Loucy (cell line): Measurements from ENCODE around the gene PPP1R15A.
"Not testable (repeated sequence)": the region's sequence is repeated elsewhere in the genome, so short reads cannot be mapped to it uniquely, and the experiment has no call there.

Source experiments
- H2AFZ ChIP-seq: fragments of 200-600 bp; sonication (generic); 2 replicates; pipeline ENCODE4 v1.6.0; 2016; ENCODE audit warnings: antibody characterized with exemption, mild to moderate bottlenecking, low read length, moderate library complexity
- H3F3A ChIP-seq: fragments of 200-600 bp; 2 replicates; pipeline ENCODE4 v1.6.0; 2016; ENCODE audit warnings: antibody characterized with exemption, low read depth, mild to moderate bottlenecking
- H3K27me3 ChIP-seq: fragments of 200-600 bp; sonication (generic); 2 replicates; pipeline ENCODE4 v1.6.1; 2014; ENCODE audit warnings: low read length, mild to moderate bottlenecking; ENCODE audit not compliant: insufficient read depth, poor library complexity, severe bottlenecking
- H3K36me3 ChIP-seq: fragments of 200-600 bp; sonication (generic); 2 replicates; pipeline ENCODE4 v1.6.1; 2016; ENCODE audit warnings: low read length; ENCODE audit not compliant: insufficient read depth
- H3K4me1 ChIP-seq: fragments of 200-600 bp; sonication (generic); 2 replicates; pipeline ENCODE4 v1.5.1; 2014; ENCODE audit warnings: low read length, mild to moderate bottlenecking; ENCODE audit not compliant: insufficient read depth, poor library complexity, severe bottlenecking
- H3K4me2 ChIP-seq: fragments of 200-600 bp; sonication (generic); 2 replicates; pipeline ENCODE4 v1.6.0; 2014; ENCODE audit warnings: antibody characterized with exemption, low read length, low read depth, mild to moderate bottlenecking; ENCODE audit not compliant: poor library complexity, severe bottlenecking
- H3K4me3 ChIP-seq: fragments of 200-600 bp; sonication (generic); 2 replicates; pipeline ENCODE4 v1.5.1; 2014; ENCODE audit warnings: low read length, mild to moderate bottlenecking, mixed read lengths; ENCODE audit not compliant: poor library complexity, severe bottlenecking
- H3K79me2 ChIP-seq: fragments of 200-600 bp; sonication (generic); 2 replicates; pipeline ENCODE4 v1.6.1; 2014; ENCODE audit warnings: low read length; ENCODE audit not compliant: insufficient read depth
- H3K9ac ChIP-seq: fragments of 200-600 bp; sonication (generic); 2 replicates; pipeline ENCODE4 v1.6.0; 2014; ENCODE audit warnings: mild to moderate bottlenecking, low read depth, low read length, moderate library complexity; ENCODE audit not compliant: poor library complexity, severe bottlenecking
- H3K9me2 ChIP-seq: fragments of 200-600 bp; sonication (generic); replicated peaks from 2 replicates; pipeline ENCODE4 v1.6.1; 2016; ENCODE audit warnings: low read depth, low read length, mixed read lengths
- H3K9me3 ChIP-seq: fragments of 200-600 bp; sonication (generic); 2 replicates; pipeline ENCODE4 v1.6.1; 2014; ENCODE audit warnings: mild to moderate bottlenecking, antibody characterized with exemption, low read length, low read depth; ENCODE audit not compliant: insufficient read depth
- H4K20me1 ChIP-seq: fragments of 200-600 bp; sonication (generic); 2 replicates; pipeline ENCODE4 v1.6.0; 2014; ENCODE audit warnings: antibody characterized with exemption, low read length, mild to moderate bottlenecking; ENCODE audit not compliant: insufficient read depth, poor library complexity, severe bottlenecking
- CTCF ChIP-seq: fragments of 200-600 bp; sonication (generic); conservative IDR thresholded peaks from 2 replicates; pipeline ENCODE4 v1.5.1; 2014; ENCODE audit warnings: mild to moderate bottlenecking, antibody characterized with exemption, low read length
- EZH2phosphoT487 ChIP-seq: fragments of 200-600 bp; IDR thresholded peaks from 2 replicates; pipeline ENCODE4 v1.6.1; 2018; ENCODE audit warnings: antibody characterized with exemption, mild to moderate bottlenecking, moderate library complexity, borderline replicate concordance

Gene PPP1R15A

GRCh38 chr19:48877855-48878195, 5.6 kb downstream of the PPP1R15A start:
- peaks cover 23% of the 10 kb centered on the region; the same call in 1 of the 2 replicates for H3K79me2 ChIP-seq
- no peak overlapping the region for H2AFZ ChIP-seq
- no peak overlapping the region for H3K9ac ChIP-seq
- no peaks in the 10 kb centered on the region for H3K9me3 ChIP-seq
- TF ChIP-seq CTCF (no peak), EZH2phosphoT487 (no peak)
- H3K4me2 ChIP-seq, result no peak overlapping the region
- no peaks in the 10 kb centered on the region for H3F3A ChIP-seq
- no peaks in the 10 kb centered on the region for H3K27me3 ChIP-seq
- peaks cover 19% of the 10 kb centered on the region for H4K20me1 ChIP-seq
- H3K4me1 ChIP-seq, result peaks cover 27% of the 10 kb centered on the region
- H3K4me3 ChIP-seq, result no peak overlapping the region
- no peaks in the 10 kb centered on the region for H3K36me3 ChIP-seq
- no peaks in the 10 kb centered on the region for H3K9me2 ChIP-seq

GRCh38 chr19:48878196-48879024, 6.2 kb downstream of the PPP1R15A start:
- no peak for TF ChIP-seq CTCF
- TF ChIP-seq EZH2phosphoT487, result no peak
- Histone ChIP-seq H3K9me3 (no peaks in the 10 kb centered on the region), H3K4me3 (no peak overlapping the region), H2AFZ (no peak overlapping the region), H3F3A (no peaks in the 10 kb centered on the region), H3K4me1 (peaks cover 23% of the 10 kb centered on the region), H3K9me2 (no peaks in the 10 kb centered on the region), H4K20me1 (peaks cover 18% of the 10 kb centered on the region), H3K4me2 (no peak overlapping the region), H3K79me2 (peaks cover 19% of the 10 kb centered on the region; the same call in 1 of the 2 replicates), H3K27me3 (no peaks in the 10 kb centered on the region), H3K36me3 (no peaks in the 10 kb centered on the region), H3K9ac (no peak overlapping the region)

- Histone ChIP-seq H3K4me2 (no peak overlapping the region), H3K79me2 (peaks cover 11% of the 10 kb centered on the region; the same call in 1 of the 2 replicates), H3K9me3 (no peaks in the 10 kb centered on the region), H2AFZ (no peak overlapping the region), H4K20me1 (peaks cover 11% of the 10 kb centered on the region), H3K9ac (no peak overlapping the region), H3K4me1 (peaks cover 16% of the 10 kb centered on the region), H3K27me3 (no peaks in the 10 kb centered on the region), H3F3A (no peaks in the 10 kb centered on the region), H3K36me3 (no peaks in the 10 kb centered on the region), H3K9me2 (no peaks in the 10 kb centered on the region), H3K4me3 (no peak overlapping the region)
- TF ChIP-seq EZH2phosphoT487 (no peak), CTCF (no peak)
These were observed 6.9 kb downstream of the PPP1R15A start for GRCh38 chr19:48879025-48879637.

GRCh38 chr19:48879696-48880095, 7.5 kb downstream of the PPP1R15A start:
- not testable (repeated sequence) for H3K4me2 ChIP-seq, H4K20me1 ChIP-seq, H3K9me2 ChIP-seq, H3K9ac ChIP-seq, H3K27me3 ChIP-seq, H3F3A ChIP-seq, H3K4me3 ChIP-seq, H3K36me3 ChIP-seq, H2AFZ ChIP-seq, H3K79me2 ChIP-seq, H3K9me3 ChIP-seq
- peaks cover 11% of the 10 kb centered on the region for H3K4me1 ChIP-seq
